Mesothelial cell of epicardium (in vitro differentiated cells): ENCODE measurements around the gene POLR2H. TPM values are rescaled to one million over a fixed set of nuclear protein-coding genes. Genes with fewer than 3 reads are reported as not detected.

ENCODE experiments used
- DNase-seq, 2 experiments: peaks; one replicate each; pipeline ENCODE4 v3.0.0; 2021; ENCODE audit warnings: low spot score in 2 of 2; ENCODE audit not compliant: unreplicated experiment in 2 of 2
- H3K27ac Mint-ChIP-seq: 2 replicates; pipeline ENCODE4 v1.8.0; 2021; ENCODE audit warnings: mixed read lengths
- H3K27me3 Mint-ChIP-seq: 2 replicates; pipeline ENCODE4 v1.8.0; 2021; ENCODE audit warnings: low read depth, mixed read lengths
- H3K36me3 Mint-ChIP-seq: 2 replicates; pipeline ENCODE4 v1.8.0; 2021; ENCODE audit warnings: mixed read lengths
- H3K4me1 Mint-ChIP-seq: 2 replicates; pipeline ENCODE4 v1.8.0; 2021; ENCODE audit warnings: mixed read lengths
- H3K4me3 Mint-ChIP-seq: 2 replicates; pipeline ENCODE4 v1.8.0; 2021; ENCODE audit warnings: mild to moderate bottlenecking, moderate library complexity, mixed read lengths
- H3K9me3 Mint-ChIP-seq: 2 replicates; pipeline ENCODE4 v1.8.0; 2021; ENCODE audit warnings: mixed read lengths
- total RNA-seq: library from RNA; stranded (reverse); gene quantifications from 3 replicates; pipeline ENCODE4 v1.2.1, GENCODE V29; 2021
- TF ChIP-seq, protein P1 (sequence below): fragments of 200-600 bp; sonication (generic); IDR thresholded peaks from one replicate; pipeline ENCODE4 v1.5.0; 2021; ENCODE audit warnings: antibody characterized with exemption; ENCODE audit not compliant: unreplicated experiment

The POLR2H gene
- total RNA-seq, 1 donor from 2014 or later, result 82.4 TPM

DNA sequence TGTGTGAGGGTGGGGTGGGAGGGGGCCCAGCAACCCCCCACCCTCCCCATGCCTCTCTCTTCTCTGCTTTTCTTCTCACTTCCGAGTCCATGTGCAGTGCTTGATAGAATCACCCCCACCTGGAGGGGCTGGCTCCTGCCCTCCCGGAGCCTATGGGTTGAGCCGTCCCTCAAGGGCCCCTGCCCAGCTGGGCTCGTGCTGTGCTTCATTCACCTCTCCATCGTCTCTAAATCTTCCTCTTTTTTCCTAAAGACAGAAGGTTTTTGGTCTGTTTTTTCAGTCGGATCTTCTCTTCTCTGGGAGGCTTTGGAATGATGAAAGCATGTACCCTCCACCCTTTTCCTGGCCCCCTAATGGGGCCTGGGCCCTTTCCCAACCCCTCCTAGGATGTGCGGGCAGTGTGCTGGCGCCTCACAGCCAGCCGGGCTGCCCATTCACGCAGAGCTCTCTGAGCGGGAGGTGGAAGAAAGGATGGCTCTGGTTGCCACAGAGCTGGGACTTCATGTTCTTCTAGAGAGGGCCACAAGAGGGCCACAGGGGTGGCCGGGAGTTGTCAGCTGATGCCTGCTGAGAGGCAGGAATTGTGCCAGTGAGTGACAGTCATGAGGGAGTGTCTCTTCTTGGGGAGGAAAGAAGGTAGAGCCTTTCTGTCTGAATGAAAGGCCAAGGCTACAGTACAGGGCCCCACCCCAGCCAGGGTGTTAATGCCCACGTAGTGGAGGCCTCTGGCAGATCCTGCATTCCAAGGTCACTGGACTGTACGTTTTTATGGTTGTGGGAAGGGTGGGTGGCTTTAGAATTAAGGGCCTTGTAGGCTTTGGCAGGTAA lies 16.0 kb upstream of the POLR2H start:
- Mint-ChIP-seq H3K27me3 (no peaks in the 10 kb centered on the region), H3K4me3 (no peak overlapping the region), H3K4me1 (peaks cover 13% of the 10 kb centered on the region), H3K27ac (peak overlapping the region; percentile 40), H3K9me3 (no peaks in the 10 kb centered on the region), H3K36me3 (peaks cover 7% of the 10 kb centered on the region)
- TF ChIP-seq, protein P1, sequence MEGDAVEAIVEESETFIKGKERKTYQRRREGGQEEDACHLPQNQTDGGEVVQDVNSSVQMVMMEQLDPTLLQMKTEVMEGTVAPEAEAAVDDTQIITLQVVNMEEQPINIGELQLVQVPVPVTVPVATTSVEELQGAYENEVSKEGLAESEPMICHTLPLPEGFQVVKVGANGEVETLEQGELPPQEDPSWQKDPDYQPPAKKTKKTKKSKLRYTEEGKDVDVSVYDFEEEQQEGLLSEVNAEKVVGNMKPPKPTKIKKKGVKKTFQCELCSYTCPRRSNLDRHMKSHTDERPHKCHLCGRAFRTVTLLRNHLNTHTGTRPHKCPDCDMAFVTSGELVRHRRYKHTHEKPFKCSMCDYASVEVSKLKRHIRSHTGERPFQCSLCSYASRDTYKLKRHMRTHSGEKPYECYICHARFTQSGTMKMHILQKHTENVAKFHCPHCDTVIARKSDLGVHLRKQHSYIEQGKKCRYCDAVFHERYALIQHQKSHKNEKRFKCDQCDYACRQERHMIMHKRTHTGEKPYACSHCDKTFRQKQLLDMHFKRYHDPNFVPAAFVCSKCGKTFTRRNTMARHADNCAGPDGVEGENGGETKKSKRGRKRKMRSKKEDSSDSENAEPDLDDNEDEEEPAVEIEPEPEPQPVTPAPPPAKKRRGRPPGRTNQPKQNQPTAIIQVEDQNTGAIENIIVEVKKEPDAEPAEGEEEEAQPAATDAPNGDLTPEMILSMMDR, result no peak
- DNase-seq, result no peak

DNA sequence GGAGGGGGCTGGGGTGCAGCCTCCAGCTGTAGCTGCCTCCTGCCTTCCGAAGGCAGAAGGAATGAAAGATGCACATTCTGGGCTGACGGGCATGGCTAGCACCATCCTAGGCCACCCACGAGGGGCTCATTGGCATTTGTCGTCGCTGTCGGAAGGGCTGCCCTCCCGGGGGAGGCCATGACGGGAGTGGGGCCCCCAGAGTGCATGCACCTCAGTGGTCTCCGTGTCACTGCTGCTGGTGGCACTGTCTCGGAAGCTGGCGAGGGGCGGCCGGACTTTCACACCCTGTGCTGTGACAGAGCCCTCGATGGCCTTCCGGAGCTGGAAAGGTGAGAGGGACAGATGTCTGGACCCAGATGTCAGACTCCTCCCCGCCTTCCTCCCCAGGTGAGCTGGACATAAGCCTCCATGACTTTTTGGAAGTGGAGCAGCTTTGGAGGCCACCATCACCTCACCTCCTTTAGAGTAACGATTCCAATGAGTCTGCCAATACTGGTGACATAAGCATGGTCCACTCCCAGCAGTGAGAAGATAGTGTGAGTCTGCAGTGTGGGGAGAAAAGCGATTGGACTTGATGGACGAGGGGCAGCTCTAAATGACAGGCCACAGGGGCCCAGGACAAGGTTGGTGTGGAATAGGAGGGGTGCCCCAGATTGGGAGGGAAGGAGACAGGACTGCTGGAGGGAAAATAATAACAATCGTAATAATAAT lies 14.9 kb upstream of the POLR2H start:
- H3K4me1 Mint-ChIP-seq, result peaks cover 18% of the 10 kb centered on the region
- TF ChIP-seq, protein P1, result no peak
- H3K27ac Mint-ChIP-seq, result peak overlapping the region; percentile 81
- H3K27me3 Mint-ChIP-seq, result no peaks in the 10 kb centered on the region
- H3K4me3 Mint-ChIP-seq, result no peak overlapping the region
- DNase-seq, result no peak
- H3K36me3 Mint-ChIP-seq, result peaks cover 7% of the 10 kb centered on the region
- H3K9me3 Mint-ChIP-seq, result no peaks in the 10 kb centered on the region

DNA sequence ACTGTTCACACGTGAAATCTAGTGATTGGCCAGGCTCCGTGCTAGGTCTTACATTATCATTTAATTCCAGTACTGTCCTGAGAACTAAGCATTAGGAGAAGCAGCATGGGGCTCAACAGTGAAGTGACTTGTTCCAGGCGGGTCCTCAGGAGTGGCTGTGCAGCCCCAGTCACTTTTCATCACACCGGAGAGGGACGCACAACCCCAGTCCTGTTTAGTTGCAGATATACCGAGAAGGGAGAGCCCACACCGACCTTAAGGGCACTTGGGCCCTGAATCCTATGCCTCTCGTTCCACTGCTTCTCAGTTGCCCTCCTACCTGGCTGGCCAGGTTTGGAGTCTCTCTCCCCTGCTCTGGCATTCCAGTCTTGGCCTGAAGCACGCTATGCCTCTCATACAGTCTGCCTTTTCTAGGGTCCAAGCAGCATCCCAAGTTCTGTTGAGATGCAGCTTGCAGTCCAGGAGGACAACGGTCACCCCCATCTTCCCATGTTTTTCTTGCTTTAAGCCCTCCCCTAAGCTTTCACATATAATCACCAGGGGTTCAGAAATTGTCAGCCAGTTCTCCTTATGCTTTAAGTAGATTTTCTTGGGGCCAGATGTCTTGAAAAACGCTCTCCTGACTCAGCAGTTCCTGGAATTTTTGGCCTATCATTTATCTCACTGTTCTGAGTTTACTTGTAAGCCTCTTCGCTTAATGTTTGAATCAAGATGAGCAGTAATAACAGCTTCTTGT lies 14.0 kb upstream of the POLR2H start:
- no peaks in the 10 kb centered on the region for H3K9me3 Mint-ChIP-seq
- TF ChIP-seq, protein P1, result no peak
- H3K36me3 Mint-ChIP-seq, result peaks cover 10% of the 10 kb centered on the region
- H3K4me3 Mint-ChIP-seq, result no peak overlapping the region
- H3K4me1 Mint-ChIP-seq, result peaks cover 21% of the 10 kb centered on the region
- H3K27me3 Mint-ChIP-seq, result no peaks in the 10 kb centered on the region
- H3K27ac Mint-ChIP-seq, result peak overlapping the region; percentile 81
- DNase-seq, result no peak

DNA sequence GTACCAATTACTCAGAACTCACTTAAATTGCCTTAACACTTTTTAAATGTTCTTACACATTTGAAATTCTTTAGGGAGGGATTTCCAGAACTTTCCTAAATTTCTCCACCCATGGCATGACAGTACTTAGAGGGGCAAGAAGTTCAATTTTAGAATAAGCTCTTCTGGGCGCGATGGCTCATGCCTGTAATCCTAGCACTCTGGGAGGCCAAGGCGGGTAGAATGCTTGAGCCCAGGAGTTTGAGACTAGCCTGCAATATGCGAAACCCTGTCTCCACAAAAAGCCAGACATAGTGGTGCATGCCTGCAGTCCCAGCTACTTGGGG lies 13.5 kb upstream of the POLR2H start:
- TF ChIP-seq, protein P1, result no peak
- H3K4me3 Mint-ChIP-seq, result no peak overlapping the region

DNA sequence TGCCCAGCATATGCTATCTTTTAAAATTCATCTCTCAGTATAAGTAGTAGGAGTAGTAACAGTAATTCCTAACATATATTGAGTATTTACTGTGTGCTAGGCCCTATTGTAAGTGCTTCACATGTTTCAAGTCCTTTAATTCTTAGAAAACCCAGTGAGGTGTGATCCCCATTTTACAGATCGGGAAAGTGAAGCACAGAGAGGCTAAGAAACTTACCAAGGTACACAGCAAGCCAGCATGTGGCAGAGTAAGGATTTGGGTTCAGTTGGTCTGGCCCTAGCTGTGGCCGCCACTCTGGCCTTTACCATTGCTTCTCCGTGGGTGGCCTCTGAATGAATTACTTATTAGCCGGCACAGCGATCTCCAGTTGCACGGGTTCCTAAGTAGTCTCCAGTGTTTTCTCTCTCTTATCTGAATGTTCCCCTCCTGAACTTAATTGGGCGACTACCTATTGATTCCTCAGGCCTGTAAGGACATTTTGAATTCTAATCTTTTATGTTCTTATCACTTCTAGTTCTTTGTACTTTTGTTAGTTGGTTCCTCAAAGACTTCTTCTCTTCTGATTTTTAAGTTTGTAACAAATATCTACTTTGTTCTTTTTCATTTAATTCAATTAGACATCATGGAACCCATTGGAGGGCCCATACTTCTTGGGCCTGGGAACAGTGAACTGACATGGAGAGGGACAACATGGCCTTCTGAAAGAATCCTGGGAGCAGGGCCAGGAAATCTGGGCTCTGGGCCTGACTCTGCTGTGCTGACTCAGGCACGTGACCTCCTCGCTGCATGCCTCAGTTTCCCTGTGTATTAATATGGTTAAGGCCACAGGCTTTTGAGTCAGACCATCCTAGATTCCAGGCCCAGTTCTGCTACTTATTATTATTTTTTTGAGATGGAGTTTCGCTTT lies 11.7 kb upstream of the POLR2H start:
- Mint-ChIP-seq H3K27me3 (no peaks in the 10 kb centered on the region), H3K9me3 (no peaks in the 10 kb centered on the region), H3K27ac (no peak overlapping the region), H3K4me3 (no peak overlapping the region), H3K36me3 (peaks cover 7% of the 10 kb centered on the region), H3K4me1 (peaks cover 21% of the 10 kb centered on the region)
- TF ChIP-seq, protein P1, result no peak
- no peak for DNase-seq

More for the DNA sequence above, 13.5 kb upstream of the POLR2H start:
- Mint-ChIP-seq H3K27ac (peak overlapping the region; percentile 81), H3K4me1 (peaks cover 21% of the 10 kb centered on the region), H3K27me3 (no peaks in the 10 kb centered on the region), H3K9me3 (no peaks in the 10 kb centered on the region), H3K36me3 (peaks cover 7% of the 10 kb centered on the region)
- no peak for DNase-seq
